Choroid plexus epithelial cell (primary cell): ENCODE results near the gene CXCL16.
"Not testable (repeated sequence)": the region's sequence is repeated elsewhere in the genome, so short reads cannot be mapped to it uniquely, and the experiment has no call there.

Experiments
- DNase-seq: peaks from one replicate; pipeline ENCODE4 v3.0.0-alpha.2; 2010; ENCODE audit warnings: low read depth
- H3K4me3 ChIP-seq: 2 replicates; pipeline ENCODE4 v1.5.1; 2011; ENCODE audit warnings: low read depth, mild to moderate bottlenecking, control low read depth, low read length, moderate library complexity
- CTCF ChIP-seq: conservative IDR thresholded peaks from 2 replicates; pipeline ENCODE4 v1.5.1; 2011; ENCODE audit warnings: low read depth, mild to moderate bottlenecking, control low read depth, inconsistent platforms, low read length, moderate library complexity

CXCL16 gene

GRCh38 chr17:4709794-4710692 lies 29.7 kb downstream of the CXCL16 start, which contains the start of gene ARRB2:
Gene ARRB2, plus strand, starts transcription at chr17:4710632. Its CDS starts 90 bp downstream, at chr17:4710722.
- DNase-seq, result peak; percentile 99
- peak; percentile 82 for TF ChIP-seq CTCF
- peak within 1 kb of the TSS; percentile 65 for H3K4me3 ChIP-seq

- H3K4me3 ChIP-seq, result no peak overlapping the region
- DNase-seq, result no peak
- TF ChIP-seq CTCF, result no peak
These were observed 31.3 kb downstream of the CXCL16 start for GRCh38 chr17:4708436-4708835.

DNA sequence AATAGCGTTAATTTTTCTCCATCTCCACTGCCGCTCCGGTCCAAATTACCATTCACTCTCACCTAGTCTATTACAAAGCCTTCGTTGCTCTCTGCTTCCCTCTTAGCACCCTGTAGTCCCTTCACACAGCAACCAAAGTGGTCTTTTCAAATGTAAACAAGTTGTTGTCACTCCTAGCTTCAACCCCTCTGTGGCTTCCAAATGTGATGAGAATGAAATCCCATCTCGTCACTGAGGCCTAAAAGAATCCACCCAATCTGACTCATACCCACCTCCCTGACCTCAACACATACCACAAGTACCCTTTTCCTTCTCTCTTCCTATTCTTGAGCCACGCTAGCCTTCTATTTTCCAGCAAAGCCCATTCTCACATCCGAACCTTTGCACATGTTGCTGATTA lies 33.6 kb downstream of the CXCL16 start:
- no peak overlapping the region for H3K4me3 ChIP-seq
- DNase-seq, result peak; percentile 28
- TF ChIP-seq CTCF, result no peak

GRCh38 chr17:4704991-4705390 lies 34.7 kb downstream of the CXCL16 start:
- H3K4me3 ChIP-seq, result no peak overlapping the region
- DNase-seq, result no peak
- no peak for TF ChIP-seq CTCF

GRCh38 chr17:4704574-4704907 lies 35.2 kb downstream of the CXCL16 start:
- not testable (repeated sequence) for DNase-seq
- H3K4me3 ChIP-seq, result peak overlapping the region; percentile 97

DNA sequence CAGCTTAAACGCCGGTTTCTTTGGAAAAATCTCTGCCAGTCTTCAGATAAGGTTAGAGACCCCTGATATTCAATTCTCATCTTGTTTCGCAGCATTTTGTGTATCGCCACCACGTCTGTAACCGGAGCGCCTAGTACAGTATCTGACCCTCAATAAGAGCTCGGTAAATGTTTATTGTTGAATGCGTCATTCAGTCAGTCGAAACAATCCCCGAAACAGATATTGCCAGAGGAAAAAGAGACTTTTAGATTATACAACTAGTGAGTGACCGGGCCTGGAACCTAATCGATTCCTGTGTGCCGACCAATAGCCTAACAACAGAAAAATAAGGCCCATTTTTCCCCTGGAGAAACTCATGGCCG lies 36.4 kb downstream of the CXCL16 start:
- H3K4me3 ChIP-seq, result peak overlapping the region; percentile 97
- no peak for TF ChIP-seq CTCF
- no peak for DNase-seq

DNA sequence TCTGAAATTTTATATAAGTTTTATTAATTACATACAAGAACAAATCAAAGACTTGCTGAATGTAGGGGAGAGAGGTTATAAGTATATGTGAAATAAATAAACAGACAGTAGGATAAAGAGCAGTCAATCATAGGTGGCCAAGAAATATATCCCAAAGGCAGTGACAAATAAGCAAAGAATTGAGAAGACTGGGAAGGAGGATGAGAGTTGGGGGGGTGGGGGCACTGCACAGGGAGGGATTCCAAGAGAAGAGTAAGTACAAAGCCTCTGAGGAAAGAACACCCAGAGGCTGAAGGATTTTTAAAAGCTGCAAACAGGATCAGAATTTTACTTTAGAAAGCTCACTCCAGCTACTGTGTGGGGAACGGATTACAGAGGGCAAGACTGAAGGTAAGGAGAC lies 38.6 kb downstream of the CXCL16 start:
- no peak for DNase-seq
- H3K4me3 ChIP-seq, result no peak overlapping the region
- TF ChIP-seq CTCF, result no peak

GRCh38 chr17:4699401-4700056 lies 40.2 kb downstream of the CXCL16 start:
- not testable (repeated sequence) for DNase-seq

More at GRCh38 chr17:4699401-4700056, 40.2 kb downstream of the CXCL16 start:
- H3K4me3 ChIP-seq, result not testable (repeated sequence)
